Measurements from ENCODE around the gene KRTAP1-1.
"Not testable (repeated sequence)": the region's sequence is repeated elsewhere in the genome, so short reads cannot be mapped to it uniquely, and the experiment has no call there.

The KRTAP1-1 gene

GRCh38 chr17:41009301-41009760, 31.9 kb downstream of the KRTAP1-1 start:
- DNase-seq, result no peak

- no peak for DNase-seq
These were observed 32.4 kb downstream of the KRTAP1-1 start, which contains the start of gene KRTAP3-1 for GRCh38 chr17:41008811-41009210. Gene KRTAP3-1, minus strand, starts transcription at chr17:41009128. Its CDS starts 54 bp downstream, at chr17:41009074.

- DNase-seq, result no peak
These were observed 36.9 kb downstream of the KRTAP1-1 start for GRCh38 chr17:41004397-41004796.

GRCh38 chr17:41003926-41004325, 37.3 kb downstream of the KRTAP1-1 start:
- no peak for DNase-seq

- DNase-seq, result no peak
These were observed 38.4 kb downstream of the KRTAP1-1 start for GRCh38 chr17:41002814-41003213.

GRCh38 chr17:41001795-41002194, 39.5 kb downstream of the KRTAP1-1 start:
- no peak for DNase-seq

- DNase-seq, result not testable (repeated sequence)
These were observed 41.7 kb downstream of the KRTAP1-1 start, which contains the start of gene KRTAP3-2 for GRCh38 chr17:40999563-40999962. Gene KRTAP3-2, minus strand, starts transcription at chr17:40999906. Its CDS starts 53 bp downstream, at chr17:40999853.

GRCh38 chr17:40997361-40997760, 43.9 kb downstream of the KRTAP1-1 start:
- DNase-seq, result no peak

GRCh38 chr17:40996829-40997228, 44.4 kb downstream of the KRTAP1-1 start:
- no peak for DNase-seq

GRCh38 chr17:40995116-40995515, 46.1 kb downstream of the KRTAP1-1 start:
- no peak for DNase-seq

- peak; percentile 81 to 90 for DNase-seq
These were observed 47.4 kb downstream of the KRTAP1-1 start, which contains the start of gene KRTAP3-3 for GRCh38 chr17:40993839-40994238. Gene KRTAP3-3, minus strand, starts transcription at chr17:40994164. Its CDS starts 67 bp downstream, at chr17:40994097.

- DNase-seq, result no peak
These were observed 48.2 kb downstream of the KRTAP1-1 start for GRCh38 chr17:40993084-40993483.

GRCh38 chr17:40992666-40993065, 48.6 kb downstream of the KRTAP1-1 start:
- DNase-seq, result no peak

Measured in NCI-H1930 (cell line).